Right atrium auricular region (tissue), 2 donors: Measurements from ENCODE around the gene UBXN10. TPM values are rescaled to one million over a fixed set of nuclear protein-coding genes. Genes with fewer than 3 reads are reported as not detected.
A peak's percentile ranks its signal among the peaks of the same experiment; 100 is the strongest.

Experiments used
- DNase-seq: peaks from one replicate; pipeline ENCODE4 v3.0.0-alpha.2; 2019; ENCODE audit warnings: low spot score
- H3K27ac ChIP-seq, 2 donors: fragments of 200-600 bp; sonication (generic); 1 replicate in 1 of 2; 2 replicates in 1 of 2; pipeline ENCODE4 v1.5.1; 2016 to 2019
- H3K27me3 ChIP-seq, 2 donors: fragments of 200-600 bp; sonication (generic); one replicate each; pipeline versions ENCODE4 v1.5.1 to v1.6.0; 2017 to 2019
- H3K36me3 ChIP-seq: fragments of 200-600 bp; sonication (generic); one replicate; pipeline ENCODE4 v1.5.1; 2016
- H3K4me1 ChIP-seq, 2 donors: fragments of 200-600 bp; sonication (generic); one replicate each; pipeline versions ENCODE4 v1.5.1 to v1.6.0; 2017 to 2019
- H3K4me3 ChIP-seq, 2 donors: fragments of 200-600 bp; sonication (generic); 1 replicate in 1 of 2; 2 replicates in 1 of 2; pipeline ENCODE4 v1.5.1; 2017 to 2019; ENCODE audit warnings: mild to moderate bottlenecking in 1 of 2, moderate library complexity in 1 of 2
- H3K9me3 ChIP-seq, 2 donors: fragments of 200-600 bp; sonication (generic); one replicate each; pipeline ENCODE4 v1.5.1; 2019
- CTCF ChIP-seq, 2 donors: fragments of 200-600 bp; sonication (generic); IDR thresholded peaks; one replicate each; pipeline ENCODE4 v1.5.1; 2019; ENCODE audit warnings: antibody characterized with exemption in 2 of 2
- total RNA-seq, 2 donors: library from RNA; depleted of rRNA; stranded (reverse); fragments of >200 nt; gene quantifications; one replicate each; pipeline ENCODE4 v1.1.0, GENCODE V29; 2016

Gene UBXN10
- total RNA-seq: 1 to 10 TPM; 2.7 to 7.3 TPM

GRCh38 chr1:20185834-20186782 is at the start of gene UBXN10, which contains the start of gene PLA2G2C:
Gene UBXN10, plus strand, starts transcription at chr1:20186096. Its CDS starts 4,466 bp downstream, at chr1:20190562.
Gene PLA2G2C, minus strand, starts transcription at chr1:20186518. Its CDS starts 9,155 bp downstream, at chr1:20177363.
- H3K27ac ChIP-seq: peak within 1 kb of the TSS; percentile 81 to 84
- peaks cover 0 to 56% of the 10 kb centered on the region in 2 donors for H3K4me1 ChIP-seq
- H3K9me3 ChIP-seq: no peaks in the 10 kb centered on the region
- no peak for DNase-seq
- no peak for TF ChIP-seq CTCF (IDR thresholded peaks at IDR 0.05)
- H3K27me3 ChIP-seq: no peaks in the 10 kb centered on the region
- H3K4me3 ChIP-seq: peak within 1 kb of the TSS; percentile 31 to 57
- no peaks in the 10 kb centered on the region for H3K36me3 ChIP-seq

GRCh38 chr1:20136249-20136648 is 49.6 kb upstream of the UBXN10 start:
- no peak for TF ChIP-seq CTCF (IDR thresholded peaks at IDR 0.05)
- no peak overlapping the region for H3K27ac ChIP-seq
- H3K9me3 ChIP-seq: no peaks in the 10 kb centered on the region
- no peaks in the 10 kb centered on the region for H3K36me3 ChIP-seq
- no peaks in the 10 kb centered on the region for H3K4me1 ChIP-seq
- H3K27me3 ChIP-seq: no peaks in the 10 kb centered on the region
- no peak for DNase-seq
- no peak overlapping the region for H3K4me3 ChIP-seq

- Histone ChIP-seq H3K9me3 (no peaks in the 10 kb centered on the region), H3K4me3 (no peak overlapping the region), H3K4me1 (no peaks in the 10 kb centered on the region), H3K27ac (no peak overlapping the region), H3K27me3 (no peaks in the 10 kb centered on the region), H3K36me3 (no peaks in the 10 kb centered on the region)
- no peak for TF ChIP-seq CTCF (IDR thresholded peaks at IDR 0.05)
- DNase-seq: no peak
Measured at GRCh38 chr1:20137055-20137454, 48.8 kb upstream of the UBXN10 start.

GRCh38 chr1:20137604-20138003 is 48.3 kb upstream of the UBXN10 start:
- no peak for DNase-seq
- no peak overlapping the region for H3K4me3 ChIP-seq
- no peaks in the 10 kb centered on the region for H3K4me1 ChIP-seq
- no peaks in the 10 kb centered on the region for H3K27me3 ChIP-seq
- no peak overlapping the region for H3K27ac ChIP-seq
- no peak for TF ChIP-seq CTCF (IDR thresholded peaks at IDR 0.05)
- H3K36me3 ChIP-seq: no peaks in the 10 kb centered on the region
- no peaks in the 10 kb centered on the region for H3K9me3 ChIP-seq

GRCh38 chr1:20138346-20138745 is 47.5 kb upstream of the UBXN10 start:
- no peaks in the 10 kb centered on the region for H3K9me3 ChIP-seq
- no peak overlapping the region for H3K4me3 ChIP-seq
- no peak for DNase-seq
- no peaks in the 10 kb centered on the region for H3K36me3 ChIP-seq
- no peaks in the 10 kb centered on the region for H3K4me1 ChIP-seq
- no peaks in the 10 kb centered on the region for H3K27me3 ChIP-seq
- TF ChIP-seq CTCF (IDR thresholded peaks at IDR 0.05): no peak
- no peak overlapping the region for H3K27ac ChIP-seq
